Trophoblast cell (in vitro differentiated cells and primary cell): ENCODE results near the gene CHMP4B.

Source experiments
- DNase-seq, 2 donors: peaks; one replicate each; pipeline ENCODE4 v3.0.0-alpha.2; 2016
- H2AFZ ChIP-seq: 2 replicates; pipeline ENCODE4 v1.6.1; 2013; ENCODE audit warnings: low read length, moderate library complexity, mild to moderate bottlenecking; ENCODE audit not compliant: insufficient read depth, poor library complexity
- H2AK5ac ChIP-seq: 2 replicates; pipeline ENCODE4 v1.6.1; 2013; ENCODE audit warnings: mild to moderate bottlenecking, low read length
- H2BK120ac ChIP-seq: 2 replicates; pipeline ENCODE4 v1.6.1; 2013; ENCODE audit warnings: low read length, mild to moderate bottlenecking, moderate library complexity; ENCODE audit not compliant: insufficient read depth, poor library complexity
- H2BK12ac ChIP-seq: 2 replicates; pipeline ENCODE4 v1.6.1; 2013; ENCODE audit warnings: mild to moderate bottlenecking, low read length, moderate library complexity
- H2BK5ac ChIP-seq: 2 replicates; pipeline ENCODE4 v1.6.1; 2013; ENCODE audit warnings: low read length, low read depth, moderate library complexity, mild to moderate bottlenecking; ENCODE audit not compliant: poor library complexity
- H3K14ac ChIP-seq: 2 replicates; pipeline ENCODE4 v1.6.1; 2013; ENCODE audit warnings: mild to moderate bottlenecking, low read length
- H3K18ac ChIP-seq: 2 replicates; pipeline ENCODE4 v1.6.1; 2013; ENCODE audit warnings: mild to moderate bottlenecking, low read length
- H3K23ac ChIP-seq: 2 replicates; pipeline ENCODE4 v1.6.1; 2013; ENCODE audit warnings: low read length
- H3K27ac ChIP-seq: 2 replicates; pipeline ENCODE4 v1.5.1; 2013; ENCODE audit warnings: low read depth, mild to moderate bottlenecking, inconsistent platforms, low read length, moderate library complexity
- H3K27me3 ChIP-seq: 2 replicates; pipeline ENCODE4 v1.6.1; 2013; ENCODE audit warnings: inconsistent platforms, mild to moderate bottlenecking, low read length, moderate library complexity; ENCODE audit not compliant: insufficient read depth
- H3K36me3 ChIP-seq, 2 experiments: 1 replicate in 1 of 2; 2 replicates in 1 of 2; pipeline ENCODE4 v1.6.1; 2013; ENCODE audit warnings: low read length in 2 of 2, mild to moderate bottlenecking in 2 of 2, moderate library complexity in 1 of 2; ENCODE audit not compliant: insufficient read depth in 2 of 2, control insufficient read depth in 1 of 2
- H3K4ac ChIP-seq: 2 replicates; pipeline ENCODE4 v1.6.1; 2013; ENCODE audit warnings: low read depth, mild to moderate bottlenecking, low read length, moderate library complexity
- H3K4me1 ChIP-seq, 2 experiments: 1 replicate in 1 of 2; 2 replicates in 1 of 2; pipeline ENCODE4 v1.6.1; 2013; ENCODE audit warnings: low read length in 2 of 2, mild to moderate bottlenecking in 2 of 2, moderate library complexity in 1 of 2; ENCODE audit not compliant: insufficient read depth in 2 of 2, control insufficient read depth in 1 of 2
- H3K4me2 ChIP-seq: 2 replicates; pipeline ENCODE4 v1.6.1; 2013; ENCODE audit warnings: inconsistent platforms, mild to moderate bottlenecking, low read length, moderate library complexity
- H3K4me3 ChIP-seq: 2 replicates; pipeline ENCODE4 v1.5.1; 2013; ENCODE audit warnings: mild to moderate bottlenecking, low read depth, low read length, inconsistent platforms
- H3K79me1 ChIP-seq: one replicate; pipeline ENCODE4 v1.6.1; 2013; ENCODE audit warnings: low read length
- H3K79me2 ChIP-seq: 2 replicates; pipeline ENCODE4 v1.6.1; 2013; ENCODE audit warnings: low read length, mild to moderate bottlenecking; ENCODE audit not compliant: control insufficient read depth, insufficient read depth, poor library complexity
- H3K9ac ChIP-seq: 2 replicates; pipeline ENCODE4 v1.6.1; 2013; ENCODE audit warnings: mild to moderate bottlenecking, low read length
- H3K9me3 ChIP-seq: 2 replicates; pipeline ENCODE4 v1.6.1; 2013; ENCODE audit warnings: low read depth, mild to moderate bottlenecking, control low read depth, inconsistent platforms, low read length; ENCODE audit not compliant: insufficient read depth
- H4K12ac ChIP-seq: 2 replicates; pipeline ENCODE4 v1.6.1; 2013; ENCODE audit warnings: low read depth, mild to moderate bottlenecking, low read length, moderate library complexity
- H4K8ac ChIP-seq: 2 replicates; pipeline ENCODE4 v1.6.1; 2013; ENCODE audit warnings: low read depth, mild to moderate bottlenecking, low read length, moderate library complexity
- H4K91ac ChIP-seq: one replicate; pipeline ENCODE4 v1.6.1; 2013; ENCODE audit warnings: low read depth, mild to moderate bottlenecking, low read length, moderate library complexity
- WGBS: extraction: QIAGEN DNeasy Blood & Tissue Kit; methylation state at CpG from one replicate; pipeline ENCODE4 v1.1.7; 2013; ENCODE audit warnings: missing lambda C conversion rate; ENCODE audit not compliant: insufficient read length, insufficient coverage; ENCODE audit errors: extremely low coverage; 5-methylcytosine and 5-hydroxymethylcytosine counted together

The CHMP4B gene

DNA sequence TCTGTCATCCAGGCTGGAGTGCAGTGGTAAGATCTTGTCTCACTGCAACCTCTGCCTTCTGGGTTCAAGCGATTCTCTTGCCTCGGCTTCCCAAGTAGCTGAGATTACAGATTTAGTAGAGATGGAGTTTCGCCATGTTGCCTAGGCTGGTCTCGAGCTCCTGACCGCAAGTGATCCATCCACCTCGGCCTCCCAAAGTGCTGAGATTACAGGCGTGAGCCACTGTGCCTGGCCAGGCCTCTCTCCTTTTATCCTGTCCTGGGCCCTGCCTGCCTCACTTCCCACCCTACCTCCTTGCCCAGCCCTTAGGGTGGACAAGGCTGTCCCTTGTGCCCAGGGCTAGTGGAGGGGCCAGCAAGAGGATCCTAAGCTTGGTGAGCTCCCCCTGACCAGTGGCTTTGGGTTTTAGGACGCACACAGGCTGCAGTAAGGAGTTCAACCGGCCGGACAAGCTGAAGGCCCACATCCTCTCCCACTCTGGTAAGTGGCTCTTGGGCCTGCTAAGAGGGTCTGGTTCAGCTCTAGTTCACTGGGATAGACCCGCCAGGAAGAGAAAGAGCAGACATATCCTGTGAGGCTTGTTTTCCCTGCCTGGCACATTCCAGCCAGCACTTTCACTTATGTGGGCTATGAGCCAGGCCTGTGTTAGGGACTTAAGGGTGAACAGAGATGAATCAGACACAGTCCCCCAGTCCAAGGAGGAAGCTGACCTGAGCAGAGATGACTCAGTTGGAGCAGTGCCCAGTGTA lies 21.9 kb upstream of the CHMP4B start:
- Histone ChIP-seq H3K27ac (peak overlapping the region; percentile 91), H4K91ac (peak overlapping the region; percentile 86)
- WGBS, result no CpG with 5 or more reads among the region's 11 CpGs

GRCh38 chr20:33789858-33790182 lies 21.3 kb upstream of the CHMP4B start:
- Histone ChIP-seq H3K79me1 (peaks cover 27% of the 10 kb centered on the region), H3K4me1 (peaks cover 34 to 36% of the 10 kb centered on the region in 2 experiments), H3K9ac (no peak overlapping the region), H3K27ac (peak overlapping the region; percentile 84), H2BK12ac (no peak overlapping the region), H4K8ac (no peak overlapping the region), H3K18ac (no peak overlapping the region), H2BK120ac (peak overlapping the region; percentile 39), H3K4me2 (peak overlapping the region; percentile 43), H3K23ac (no peak overlapping the region), H4K12ac (no peak overlapping the region), H2AK5ac (no peak overlapping the region), H3K4me3 (no peak overlapping the region), H3K14ac (peak overlapping the region; percentile 18), H3K4ac (no peak overlapping the region), H2AFZ (no peak overlapping the region), H3K9me3 (no peaks in the 10 kb centered on the region), H3K36me3 (no peaks in the 10 kb centered on the region), H4K91ac (peak overlapping the region; percentile 18), H2BK5ac (peak overlapping the region; percentile 41), H3K79me2 (peaks cover 3% of the 10 kb centered on the region), H3K27me3 (no peaks in the 10 kb centered on the region)
- no peak for DNase-seq
- no CpG with 5 or more reads among the region's 5 CpGs for whole genome bisulfite sequencing

More for the DNA sequence above, 21.9 kb upstream of the CHMP4B start:
- Histone ChIP-seq H2BK12ac (peak overlapping the region; percentile 88), H3K4me3 (no peak overlapping the region), H3K18ac (peak overlapping the region; percentile 28), H3K79me1 (peaks cover 27% of the 10 kb centered on the region), H3K36me3 (no peaks in the 10 kb centered on the region), H2AK5ac (peak overlapping the region; percentile 33), H3K4me2 (peak overlapping the region; percentile 23), H2AFZ (no peak overlapping the region), H3K4me1 (peaks cover 34 to 36% of the 10 kb centered on the region in 2 experiments), H3K9ac (no peak overlapping the region), H2BK120ac (peak overlapping the region; percentile 67), H3K79me2 (peaks cover 3% of the 10 kb centered on the region), H3K27me3 (no peaks in the 10 kb centered on the region), H2BK5ac (peak overlapping the region; percentile 86), H4K12ac (no peak overlapping the region), H3K14ac (peak overlapping the region; percentile 36), H3K23ac (no peak overlapping the region), H3K4ac (peak overlapping the region; percentile 18), H3K9me3 (no peaks in the 10 kb centered on the region), H4K8ac (peak overlapping the region; percentile 76)
- DNase-seq, result peak; percentile 57 to 63

- H3K4me1 ChIP-seq, result peaks cover 34 to 36% of the 10 kb centered on the region in 2 experiments
- H3K4me2 ChIP-seq, result no peak overlapping the region
- H2AFZ ChIP-seq, result no peak overlapping the region
- no peak overlapping the region for H4K12ac ChIP-seq
- peak overlapping the region; percentile 34 for H3K18ac ChIP-seq
- no peaks in the 10 kb centered on the region for H3K9me3 ChIP-seq
- no peak for DNase-seq
- H2AK5ac ChIP-seq, result peak overlapping the region; percentile 77
- peak overlapping the region; percentile 95 for H2BK12ac ChIP-seq
- H3K4me3 ChIP-seq, result no peak overlapping the region
- peaks cover 3% of the 10 kb centered on the region for H3K79me2 ChIP-seq
- WGBS, result no CpG with 5 or more reads among the region's 11 CpGs
- H3K27me3 ChIP-seq, result no peaks in the 10 kb centered on the region
- H3K9ac ChIP-seq, result no peak overlapping the region
- H3K14ac ChIP-seq, result peak overlapping the region; percentile 52
- H4K91ac ChIP-seq, result peak overlapping the region; percentile 40
- H3K23ac ChIP-seq, result no peak overlapping the region
- H3K4ac ChIP-seq, result no peak overlapping the region
- peak overlapping the region; percentile 29 for H2BK120ac ChIP-seq
- H3K79me1 ChIP-seq, result peaks cover 27% of the 10 kb centered on the region
- no peaks in the 10 kb centered on the region for H3K36me3 ChIP-seq
- no peak overlapping the region for H4K8ac ChIP-seq
- peak overlapping the region; percentile 4 for H2BK5ac ChIP-seq
- no peak overlapping the region for H3K27ac ChIP-seq
Measured at GRCh38 chr20:33790566-33790965, 20.6 kb upstream of the CHMP4B start.

- no peak overlapping the region for H3K4me2 ChIP-seq
- H3K4me3 ChIP-seq, result no peak overlapping the region
- H4K12ac ChIP-seq, result no peak overlapping the region
- WGBS, result no CpG with 5 or more reads among the region's 31 CpGs
- H2BK120ac ChIP-seq, result no peak overlapping the region
- H4K91ac ChIP-seq, result peak overlapping the region; percentile 45
- no peaks in the 10 kb centered on the region for H3K36me3 ChIP-seq
- no peak overlapping the region for H3K9ac ChIP-seq
- H3K18ac ChIP-seq, result no peak overlapping the region
- no peak overlapping the region for H4K8ac ChIP-seq
- DNase-seq, result no peak
- peaks cover 3% of the 10 kb centered on the region for H3K79me2 ChIP-seq
- no peak overlapping the region for H3K14ac ChIP-seq
- no peak overlapping the region for H2AFZ ChIP-seq
- peaks cover 27% of the 10 kb centered on the region for H3K79me1 ChIP-seq
- peaks cover 34 to 36% of the 10 kb centered on the region in 2 experiments for H3K4me1 ChIP-seq
- H2BK12ac ChIP-seq, result peak overlapping the region; percentile 95
- no peaks in the 10 kb centered on the region for H3K9me3 ChIP-seq
- H3K4ac ChIP-seq, result no peak overlapping the region
- H3K27ac ChIP-seq, result no peak overlapping the region
- H3K23ac ChIP-seq, result no peak overlapping the region
- H2AK5ac ChIP-seq, result no peak overlapping the region
- H3K27me3 ChIP-seq, result no peaks in the 10 kb centered on the region
- H2BK5ac ChIP-seq, result no peak overlapping the region
Measured at GRCh38 chr20:33791021-33791420, 20.1 kb upstream of the CHMP4B start.
